Pancreas (tissue), 10 donors: ENCODE results near the gene POLR1B. TPM values are rescaled to one million over a fixed set of nuclear protein-coding genes. Genes with fewer than 3 reads are reported as not detected.

Experiments
- ATAC-seq, 4 donors: fragments of 200-7000 bp; cut with Tn5 transposase; one replicate each; pipeline versions ENCODE4 v1.8.0 to v1.9.1; 2020; ENCODE audit warnings: mild to moderate bottlenecking in 4 of 4, moderate library complexity in 4 of 4
- DNase-seq, 6 donors: peaks; one replicate each; pipeline ENCODE4 v3.0.0-alpha.2; 2020
- FAIRE-seq: peaks from 2 replicates; lab custom pipeline; 2012; peaks lifted over from hg19 to GRCh38; lab: Jason Lieb, UNC
- H3K27ac ChIP-seq, 4 donors: fragments of 200-600 bp; sonication (generic); 1 replicate in 3 of 4; 2 replicates in 1 of 4; pipeline versions ENCODE4 v1.5.0 to v1.8.0; 2020
- H3K27me3 ChIP-seq, 4 donors: fragments of 200-600 bp; one replicate each; pipeline ENCODE4 v1.8.0; 2021
- H3K36me3 ChIP-seq, 3 donors: fragments of 200-600 bp; sonication (generic) in 1 of 3; one replicate each; pipeline versions ENCODE4 v1.5.0 to v1.8.0; 2020 to 2021
- H3K4me1 ChIP-seq, 3 donors: fragments of 200-600 bp; one replicate each; pipeline ENCODE4 v1.8.0; 2021
- H3K4me3 ChIP-seq, 4 donors: fragments of 200-600 bp; sonication (generic) in 2 of 4; one replicate each; pipeline versions ENCODE4 v1.5.0 to v1.8.0; 2020 to 2021
- H3K9me3 ChIP-seq, 4 donors: fragments of 200-600 bp; one replicate each; pipeline ENCODE4 v1.8.0; 2021
- WGBS, 2 donors: extraction: QIAGEN DNeasy Blood & Tissue Kit; methylation state at CpG; one replicate each; pipeline ENCODE4 v1.1.7; 2013; 5-methylcytosine and 5-hydroxymethylcytosine counted together
- intact Hi-C, 3 donors: fragments of 100-400 bp; cut with DNase I; formaldehyde crosslinking; loops; one replicate each; pipeline versions ENCODE4 v1.11.1 to v1.14.2; 2022
- polyA plus RNA-seq, 2 donors: library from polyadenylated mRNA; stranded (reverse); fragments of 200-250 nt; gene quantifications; one replicate each; pipeline ENCODE4 v1.2.3, GENCODE V29; 2013
- total RNA-seq, 6 donors: library from RNA; stranded (reverse); fragmentation: NEBNext Ultra II Directional in 4 of 6; extraction: Animal tissue kit (Norgen Biotek cat#: 25700) in 4 of 6; gene quantifications; one replicate each; pipeline versions ENCODE4 v1.2.1 to v1.2.4, GENCODE V29; 2021 to 2023
- TF ChIP-seq, protein P1 (sequence below), 4 donors: fragments of 200-600 bp; sonication (generic) in 3 of 4; IDR thresholded peaks; one replicate each; pipeline versions ENCODE4 v1.5.0 to v1.8.0; 2021; ENCODE audit warnings: antibody characterized with exemption in 4 of 4
- donor health status: healthy with polysubstance abuse.
- donor health status: DM: no; HTN: no; CAD: no; lungs with moderate emphysema.
- donor health status: DM: no; HTN: no; CAD: no.
- donor health status: control.
- donor health status: control.
- donor health status: Bipolar disorder and iron deficiency.
- donor health status: DM: yes; HTN: yes; CAD: no.
- donor health status: DM: no; HTN: no; CAD: no.
- donor health status: DM: no; HTN: no; CAD: no.
- donor health status: DM: yes; HTN: yes; CAD: no.

The POLR1B gene, protein sequence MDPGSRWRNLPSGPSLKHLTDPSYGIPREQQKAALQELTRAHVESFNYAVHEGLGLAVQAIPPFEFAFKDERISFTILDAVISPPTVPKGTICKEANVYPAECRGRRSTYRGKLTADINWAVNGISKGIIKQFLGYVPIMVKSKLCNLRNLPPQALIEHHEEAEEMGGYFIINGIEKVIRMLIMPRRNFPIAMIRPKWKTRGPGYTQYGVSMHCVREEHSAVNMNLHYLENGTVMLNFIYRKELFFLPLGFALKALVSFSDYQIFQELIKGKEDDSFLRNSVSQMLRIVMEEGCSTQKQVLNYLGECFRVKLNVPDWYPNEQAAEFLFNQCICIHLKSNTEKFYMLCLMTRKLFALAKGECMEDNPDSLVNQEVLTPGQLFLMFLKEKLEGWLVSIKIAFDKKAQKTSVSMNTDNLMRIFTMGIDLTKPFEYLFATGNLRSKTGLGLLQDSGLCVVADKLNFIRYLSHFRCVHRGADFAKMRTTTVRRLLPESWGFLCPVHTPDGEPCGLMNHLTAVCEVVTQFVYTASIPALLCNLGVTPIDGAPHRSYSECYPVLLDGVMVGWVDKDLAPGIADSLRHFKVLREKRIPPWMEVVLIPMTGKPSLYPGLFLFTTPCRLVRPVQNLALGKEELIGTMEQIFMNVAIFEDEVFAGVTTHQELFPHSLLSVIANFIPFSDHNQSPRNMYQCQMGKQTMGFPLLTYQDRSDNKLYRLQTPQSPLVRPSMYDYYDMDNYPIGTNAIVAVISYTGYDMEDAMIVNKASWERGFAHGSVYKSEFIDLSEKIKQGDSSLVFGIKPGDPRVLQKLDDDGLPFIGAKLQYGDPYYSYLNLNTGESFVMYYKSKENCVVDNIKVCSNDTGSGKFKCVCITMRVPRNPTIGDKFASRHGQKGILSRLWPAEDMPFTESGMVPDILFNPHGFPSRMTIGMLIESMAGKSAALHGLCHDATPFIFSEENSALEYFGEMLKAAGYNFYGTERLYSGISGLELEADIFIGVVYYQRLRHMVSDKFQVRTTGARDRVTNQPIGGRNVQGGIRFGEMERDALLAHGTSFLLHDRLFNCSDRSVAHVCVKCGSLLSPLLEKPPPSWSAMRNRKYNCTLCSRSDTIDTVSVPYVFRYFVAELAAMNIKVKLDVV
- total RNA-seq = 10 to 100 TPM in 4 of 6 donors, 1 to 10 TPM in 2; 9.3 to 16.9 (median 13.4) TPM
- 1 to 10 TPM; 5.5 to 6.2 TPM for polyA plus RNA-seq

DNA sequence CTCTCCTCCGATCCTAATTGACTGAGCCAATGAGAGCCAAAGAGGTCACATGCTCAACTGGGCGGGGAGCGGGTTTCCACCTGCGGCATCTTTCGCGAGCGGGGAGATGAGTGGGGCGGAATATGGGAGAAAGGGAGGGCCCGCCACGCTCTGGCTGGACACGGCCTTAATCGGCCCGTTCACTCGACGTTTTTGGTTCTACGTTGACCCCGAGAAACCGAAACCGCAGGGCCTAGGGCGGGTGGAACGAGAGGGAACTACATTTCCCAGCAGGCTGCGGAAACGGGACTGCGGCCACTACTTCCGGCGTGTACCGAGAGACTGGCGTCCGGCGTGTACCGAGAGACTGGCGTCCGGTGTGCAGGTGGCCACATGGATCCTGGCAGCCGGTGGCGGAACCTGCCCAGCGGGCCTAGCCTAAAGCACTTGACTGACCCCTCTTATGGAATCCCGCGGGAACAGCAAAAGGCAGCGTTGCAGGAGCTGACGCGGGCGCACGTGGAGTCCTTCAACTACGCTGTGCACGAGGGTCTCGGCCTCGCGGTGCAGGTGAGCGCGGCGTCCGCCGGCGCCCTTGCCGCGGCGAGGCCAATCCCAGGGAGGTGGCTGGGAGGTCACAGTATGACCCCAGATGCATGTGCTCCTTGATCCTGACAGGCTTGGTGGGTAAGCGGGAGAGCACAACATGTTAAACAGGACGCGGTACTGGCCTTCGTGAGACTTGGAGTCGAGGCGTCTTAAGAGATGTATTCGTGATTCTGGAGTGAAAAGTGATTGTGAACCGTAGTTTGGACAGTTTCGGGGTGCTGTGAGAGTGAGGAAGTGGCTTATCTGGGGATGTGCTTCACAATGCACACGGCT is at the start of gene POLR1B:
TSS of gene POLR1B (plus strand) at position 343 of the 861 bp plus-strand sequence. CDS start at position 373, 30 bp downstream.
- ATAC-seq (peak; percentile 94 to 98 (median 96)), DNase-seq (peak; percentile 85 to 95 (median 88)), FAIRE-seq (no peak)
- Histone ChIP-seq H3K4me3 (peak within 1 kb of the TSS; percentile 75 to 87 (median 83)), H3K9me3 (no peaks in the 10 kb centered on the region), H3K27me3 (no peaks in the 10 kb centered on the region), H3K4me1 (peaks cover 0 to 18% (median 7%) of the 10 kb centered on the region in 3 donors), H3K36me3 (peaks cover 0 to 1% (median 0%) of the 10 kb centered on the region in 3 donors), H3K27ac (peak within 1 kb of the TSS; percentile 61 to 86 (median 84))
- intact Hi-C loops = no loop called here
- WGBS, 2 donors = 0% methylated on average over 65 to 67 of the region's 67 CpGs
- TF ChIP-seq, protein P1, sequence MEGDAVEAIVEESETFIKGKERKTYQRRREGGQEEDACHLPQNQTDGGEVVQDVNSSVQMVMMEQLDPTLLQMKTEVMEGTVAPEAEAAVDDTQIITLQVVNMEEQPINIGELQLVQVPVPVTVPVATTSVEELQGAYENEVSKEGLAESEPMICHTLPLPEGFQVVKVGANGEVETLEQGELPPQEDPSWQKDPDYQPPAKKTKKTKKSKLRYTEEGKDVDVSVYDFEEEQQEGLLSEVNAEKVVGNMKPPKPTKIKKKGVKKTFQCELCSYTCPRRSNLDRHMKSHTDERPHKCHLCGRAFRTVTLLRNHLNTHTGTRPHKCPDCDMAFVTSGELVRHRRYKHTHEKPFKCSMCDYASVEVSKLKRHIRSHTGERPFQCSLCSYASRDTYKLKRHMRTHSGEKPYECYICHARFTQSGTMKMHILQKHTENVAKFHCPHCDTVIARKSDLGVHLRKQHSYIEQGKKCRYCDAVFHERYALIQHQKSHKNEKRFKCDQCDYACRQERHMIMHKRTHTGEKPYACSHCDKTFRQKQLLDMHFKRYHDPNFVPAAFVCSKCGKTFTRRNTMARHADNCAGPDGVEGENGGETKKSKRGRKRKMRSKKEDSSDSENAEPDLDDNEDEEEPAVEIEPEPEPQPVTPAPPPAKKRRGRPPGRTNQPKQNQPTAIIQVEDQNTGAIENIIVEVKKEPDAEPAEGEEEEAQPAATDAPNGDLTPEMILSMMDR (IDR thresholded peaks at IDR 0.05) = no peak

- Histone ChIP-seq H3K36me3 (peaks cover 0 to 7% (median 0%) of the 10 kb centered on the region in 3 donors), H3K4me1 (no peaks in the 10 kb centered on the region), H3K27me3 (no peaks in the 10 kb centered on the region), H3K9me3 (no peaks in the 10 kb centered on the region), H3K4me3 (no peak overlapping the region), H3K27ac (no peak overlapping the region)
- no peak for FAIRE-seq
- DNase-seq = no peak
- no peak for ATAC-seq
- intact Hi-C loops = no loop called here
- 86 to 92% methylated on average over 3 of the region's 3 CpGs for WGBS, 2 donors
- TF ChIP-seq, protein P1 (IDR thresholded peaks at IDR 0.05) = no peak
Measured at GRCh38 chr2:112493048-112493447, 49.2 kb upstream of the POLR1B start.

DNA sequence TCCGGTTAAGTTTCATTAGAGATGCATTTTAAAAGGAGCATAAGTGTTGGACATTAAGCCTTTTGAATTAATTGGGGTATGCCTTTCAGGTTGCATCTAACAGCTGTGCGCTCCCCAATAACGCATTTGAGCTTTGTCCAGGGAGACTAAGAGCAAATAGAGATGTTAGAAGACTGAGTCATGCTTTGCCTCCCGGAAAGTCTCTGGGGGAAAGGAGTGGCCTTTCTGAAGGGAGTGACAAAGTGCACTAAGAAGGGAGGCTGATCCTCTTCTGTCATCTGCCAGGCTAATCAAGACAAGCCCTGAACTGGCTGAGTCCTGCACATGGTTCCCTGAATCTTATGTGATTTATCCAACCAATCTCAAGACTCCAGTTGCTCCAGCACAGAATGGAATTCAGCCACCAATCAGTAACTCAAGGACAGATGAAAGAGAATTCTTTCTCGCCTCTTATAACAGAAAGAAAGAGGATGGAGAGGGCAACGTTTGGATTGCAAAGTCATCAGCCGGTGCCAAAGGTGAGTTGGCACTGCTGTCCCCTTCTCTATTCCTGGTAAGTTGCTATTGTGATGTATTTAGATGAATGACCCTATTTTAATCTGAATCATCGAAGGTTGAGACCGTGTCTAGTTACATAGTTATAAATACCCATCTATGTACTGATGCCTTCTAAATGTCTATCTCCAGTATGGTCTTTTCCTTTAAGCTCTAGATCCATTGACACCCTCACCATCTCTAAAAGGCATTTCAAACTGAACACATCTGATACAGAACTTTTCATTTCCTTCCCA is 48.2 kb upstream of the POLR1B start:
- peaks cover 0 to 7% (median 0%) of the 10 kb centered on the region in 3 donors for H3K36me3 ChIP-seq
- WGBS, 2 donors = 72 to 78% methylated on average over 9 of the region's 9 CpGs
- TF ChIP-seq, protein P1 (IDR thresholded peaks at IDR 0.05) = no peak
- no peaks in the 10 kb centered on the region for H3K9me3 ChIP-seq
- no peak for DNase-seq
- ATAC-seq = peak in 2 of 4 donors; percentile 57 to 79
- H3K4me3 ChIP-seq = no peak overlapping the region
- intact Hi-C loops = no loop called here
- no peaks in the 10 kb centered on the region for H3K4me1 ChIP-seq
- FAIRE-seq = no peak
- no peaks in the 10 kb centered on the region for H3K27me3 ChIP-seq
- no peak overlapping the region for H3K27ac ChIP-seq
